IPS DF 4.7 (cell line): ENCODE results near the gene DGKI.

Experiments used
- DNase-seq: peaks from one replicate; pipeline ENCODE4 v3.0.0-alpha.2; 2013; ENCODE audit warnings: low spot score; ENCODE audit errors: extremely low read depth

Gene DGKI

GRCh38 chr7:137873524-137873923 lies 26.8 kb upstream of the DGKI start:
- no peak for DNase-seq

- DNase-seq: no peak
Observed at GRCh38 chr7:137871170-137871915, 24.6 kb upstream of the DGKI start.

DNA sequence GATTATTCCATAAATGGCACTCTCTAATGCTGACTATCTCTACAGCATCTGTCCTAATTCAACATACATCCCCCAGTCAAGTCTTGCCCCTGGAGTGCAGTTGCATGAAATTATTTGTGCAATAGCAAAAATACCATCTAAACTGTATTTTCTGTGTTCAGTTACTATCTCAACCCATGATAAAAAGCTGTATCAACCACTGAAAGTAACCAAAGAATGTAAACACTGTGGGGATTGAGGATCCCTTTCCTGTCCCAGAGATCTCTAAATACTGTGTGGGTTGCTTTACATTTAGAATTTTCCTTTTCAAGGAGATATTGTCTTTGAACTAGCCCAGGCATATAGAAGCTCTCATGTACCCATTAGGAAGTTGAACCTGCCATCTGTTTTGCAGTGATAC lies 23.9 kb upstream of the DGKI start:
- DNase-seq: no peak

- no peak for DNase-seq
Observed at GRCh38 chr7:137870078-137870477, 23.3 kb upstream of the DGKI start.

DNA sequence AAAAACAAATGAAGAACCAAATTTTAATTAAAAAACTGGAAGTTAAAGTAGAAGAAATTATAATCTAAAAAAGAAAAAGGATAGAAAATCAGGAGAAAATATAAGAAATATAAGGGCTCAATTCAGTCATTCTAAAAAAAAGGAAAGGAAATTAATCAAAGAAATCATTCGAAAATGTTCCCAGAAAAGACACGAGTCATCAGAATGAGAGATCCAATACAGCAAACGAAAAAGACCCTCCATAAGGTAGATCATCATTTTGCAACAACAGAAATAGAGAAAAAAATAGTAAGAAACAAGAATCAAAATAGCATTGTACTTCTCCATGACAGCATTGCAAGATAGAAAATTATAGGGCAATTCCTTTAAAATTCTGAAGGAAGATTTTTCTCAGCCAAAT lies 22.5 kb upstream of the DGKI start:
- DNase-seq: no peak

GRCh38 chr7:137867289-137867688 lies 20.5 kb upstream of the DGKI start:
- DNase-seq: no peak

- DNase-seq: no peak
Observed at GRCh38 chr7:137865764-137866163, 19.0 kb upstream of the DGKI start.

DNA sequence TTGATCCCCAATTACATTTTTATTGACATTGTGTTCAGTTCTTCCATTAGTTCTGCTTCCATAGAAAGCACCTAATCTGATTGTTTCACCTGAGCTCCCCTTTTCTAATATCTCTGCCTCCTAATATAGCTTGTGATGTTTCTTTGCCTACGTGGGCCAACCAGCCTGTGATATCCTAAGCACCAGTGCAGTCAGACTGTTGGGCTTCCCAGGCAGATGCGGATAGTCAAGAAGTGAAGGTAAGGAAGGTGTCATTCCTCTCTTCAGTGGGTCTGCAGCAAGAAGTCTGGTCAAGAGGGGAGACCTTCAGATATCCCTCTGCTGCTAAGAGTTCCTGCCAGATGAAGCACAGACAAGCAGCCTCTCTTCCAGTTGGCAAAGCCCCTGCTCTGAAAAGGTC lies 16.2 kb upstream of the DGKI start:
- DNase-seq: no peak

DNA sequence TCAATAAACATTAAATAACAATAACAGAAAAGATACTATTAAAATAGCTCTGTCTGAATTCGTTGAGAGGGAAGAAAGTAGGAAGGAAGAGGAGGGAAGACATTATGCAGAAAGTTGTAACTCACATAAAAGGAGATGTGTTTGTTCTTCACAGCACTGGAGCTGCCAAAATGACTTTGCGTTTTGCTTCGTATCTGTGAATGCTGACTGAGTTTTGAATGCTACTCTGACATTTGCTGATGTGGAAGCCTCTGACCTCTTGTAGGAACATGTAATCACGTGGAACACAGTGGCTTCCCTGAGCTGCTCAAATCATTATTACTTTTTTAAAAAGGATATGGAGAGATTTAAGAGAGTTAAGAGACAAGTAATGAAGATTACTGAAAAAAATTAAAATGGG lies 15.6 kb upstream of the DGKI start:
- no peak for DNase-seq

DNA sequence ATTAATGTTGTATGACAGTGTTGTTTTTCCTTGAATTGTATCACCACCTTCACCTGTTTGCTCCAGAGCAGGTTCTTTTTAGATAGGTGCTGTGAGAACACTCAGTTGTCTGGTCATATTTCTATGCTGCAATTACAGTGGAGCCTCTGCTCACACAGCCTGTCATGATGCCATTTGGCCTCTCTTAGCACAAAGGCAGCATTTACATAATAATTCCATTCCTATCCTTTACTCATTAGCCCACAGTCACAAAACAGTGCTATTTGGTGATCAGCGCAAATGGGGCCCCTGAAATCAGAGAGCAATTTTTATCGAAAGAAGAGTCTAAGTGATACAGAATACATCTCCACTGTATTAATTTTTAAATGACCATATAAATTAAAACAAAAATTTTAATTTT lies 13.8 kb upstream of the DGKI start:
- no peak for DNase-seq

DNA sequence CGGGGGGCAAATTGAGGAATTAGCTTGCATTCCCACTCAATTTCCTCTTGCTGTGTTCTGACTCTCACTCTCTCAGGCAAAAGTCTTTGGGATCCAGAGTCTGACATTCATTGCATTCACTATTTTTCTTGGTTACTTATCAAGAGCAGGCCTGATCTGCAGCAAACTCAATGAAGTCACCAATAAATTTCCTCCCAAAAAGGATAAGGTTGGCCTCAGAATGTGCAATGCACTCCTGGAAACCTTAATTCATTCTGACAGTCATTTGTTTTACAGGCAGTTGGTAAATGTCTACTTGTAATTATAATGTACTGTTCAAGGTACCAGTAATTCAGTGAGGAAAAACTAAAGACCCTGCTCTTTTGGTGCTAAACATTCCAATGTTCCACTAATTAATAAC lies 6.3 kb upstream of the DGKI start:
- DNase-seq: no peak

GRCh38 chr7:137852108-137852507 lies 5.3 kb upstream of the DGKI start:
- no peak for DNase-seq

GRCh38 chr7:137850972-137851945 lies 4.5 kb upstream of the DGKI start:
- no peak for DNase-seq

GRCh38 chr7:137850571-137850970 lies 3.8 kb upstream of the DGKI start:
- DNase-seq: no peak

- DNase-seq: no peak
Observed at GRCh38 chr7:137848095-137848494, 1.3 kb upstream of the DGKI start.

- DNase-seq: no peak
Observed at GRCh38 chr7:137847568-137848050, 835 bp upstream of the DGKI start.

DNA sequence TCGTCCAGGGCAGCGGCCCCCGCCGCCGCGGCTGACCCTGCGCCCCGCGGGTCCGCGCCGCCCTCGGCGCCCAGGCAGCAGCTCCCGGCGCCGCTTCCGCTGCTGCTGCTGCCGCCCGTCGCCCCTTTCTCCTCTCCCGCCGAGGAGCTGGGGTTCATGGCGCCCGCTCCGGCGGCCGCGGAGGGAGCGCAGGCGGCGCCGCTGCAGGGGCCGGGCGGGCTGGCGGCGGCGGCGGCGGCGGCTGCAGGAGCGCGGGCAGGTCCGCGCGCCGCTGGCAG lies 286 bp downstream of the DGKI start:
- no peak for DNase-seq

DNA sequence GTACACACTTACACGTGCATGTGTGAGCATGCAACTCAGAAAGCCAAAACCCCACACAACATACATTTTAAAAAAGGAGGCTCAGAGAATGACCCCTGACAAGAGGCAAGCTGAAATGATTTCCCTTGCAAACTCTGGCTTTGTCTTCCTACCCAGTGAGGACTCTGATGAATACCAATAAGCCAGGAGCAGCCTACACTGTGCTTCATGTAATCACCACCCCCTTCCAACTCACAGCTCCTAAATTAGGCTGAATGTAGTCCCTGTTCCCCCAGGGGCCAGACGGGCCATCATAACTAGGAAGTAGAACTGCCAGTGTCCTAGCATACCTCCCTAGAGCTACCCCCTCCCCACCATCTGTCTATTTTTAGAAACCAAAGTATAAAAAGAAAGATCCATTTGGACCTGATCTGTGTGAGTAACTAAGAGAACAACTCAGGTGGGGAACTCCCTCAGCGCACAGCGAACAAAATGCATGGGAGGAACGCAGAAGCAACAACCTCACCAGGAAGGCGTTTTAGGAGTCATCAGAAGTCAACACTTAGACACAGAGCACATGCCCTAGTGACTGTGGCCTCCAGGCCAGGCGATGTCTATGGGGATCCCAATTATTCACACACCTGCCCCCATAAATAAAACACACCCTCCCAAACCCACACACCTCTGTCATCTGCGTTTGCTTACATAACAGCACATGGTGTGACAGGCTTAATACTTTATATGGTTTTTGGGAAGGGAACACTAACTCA lies 1.9 kb downstream of the DGKI start:
- DNase-seq: no peak

- no peak for DNase-seq
Observed at GRCh38 chr7:137839903-137840779, 6.6 kb downstream of the DGKI start.

DNA sequence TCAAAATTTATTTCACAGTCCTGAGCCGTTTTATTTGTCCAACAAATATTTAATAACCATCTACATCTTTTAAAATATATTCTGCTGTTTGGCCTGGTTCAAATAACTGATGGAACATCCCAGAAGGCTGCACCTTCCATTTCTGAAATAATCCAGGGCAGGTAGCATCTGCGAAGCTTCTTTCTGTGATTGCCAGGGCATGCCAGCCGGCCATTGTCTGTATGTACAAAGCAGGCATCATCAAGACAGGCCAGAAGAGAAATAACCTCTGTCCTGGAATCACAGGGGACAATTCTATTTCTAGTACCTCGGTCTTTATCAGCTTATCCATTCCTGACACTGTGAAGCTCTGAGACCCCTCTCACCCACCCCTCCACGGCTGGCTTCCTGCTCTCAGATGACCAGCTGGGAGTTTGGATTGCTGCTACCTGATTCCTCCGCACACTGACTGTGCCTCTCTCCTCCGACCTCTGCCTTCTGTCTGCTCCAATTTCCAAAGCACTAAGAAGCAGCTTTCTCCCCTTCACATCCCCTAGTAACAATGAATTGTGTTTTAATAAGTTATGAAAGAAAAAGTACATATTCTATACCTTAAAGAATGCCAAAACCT lies 8.0 kb downstream of the DGKI start:
- no peak for DNase-seq

GRCh38 chr7:137836541-137836940 lies 10.2 kb downstream of the DGKI start:
- DNase-seq: no peak
